Measurements from ENCODE around the gene ZNF821. TPM values are rescaled to one million over a fixed set of nuclear protein-coding genes. Genes with fewer than 3 reads are reported as not detected.
A peak's percentile ranks its signal among the peaks of the same experiment; 100 is the strongest.

Gene ZNF821
- total and polyA plus RNA-seq, 2 of the 8 experiments (the other 6 are each of a cell fraction or from before 2014, with no cell fraction given), result 9.5 to 14.1 TPM

GRCh38 chr16:71811261-71811803 is 72.7 kb downstream of the ZNF821 start:
- Histone ChIP-seq H3K18ac (ENCODE audit: extremely low read depth, low read length) (no peak overlapping the region), H4K91ac (replicated peaks; ENCODE audit: insufficient read length, low read length) (no peak overlapping the region), H2BK20ac (ENCODE audit: low read length) (no peak overlapping the region; the same call in 1 of the 2 replicates), H3K79me1 (ENCODE audit: low read depth, low read length) (no peaks in the 10 kb centered on the region), H3K27me3 (replicated peaks in 1 of 4; ENCODE audit: control insufficient read depth in 3 of 4, extremely low read depth in 1 of 4, insufficient read depth in 3 of 4, low read length in 3 of 4) (no peaks in the 10 kb centered on the region), H2BK15ac (ENCODE audit: low read length) (no peak overlapping the region), H3K79me2 (ENCODE audit: control insufficient read depth in 1 of 2, insufficient read depth in 2 of 2, low read length in 2 of 2) (peaks cover 7 to 22% of the 10 kb centered on the region in 2 experiments), H4K5ac (ENCODE audit: insufficient read length, low read depth, low read length) (no peak overlapping the region), H3K4me2 (ENCODE audit: insufficient read depth in 1 of 2, low read depth in 2 of 2, low read length in 2 of 2) (no peak overlapping the region), H4K8ac (ENCODE audit: extremely low read depth, insufficient read depth, low read length) (no peak overlapping the region), H3K56ac (replicated peaks; ENCODE audit: insufficient read length, low read depth, low read length) (no peak overlapping the region), H3K9me3 (ENCODE audit: insufficient read depth in 2 of 2, low read depth in 1 of 2, low read length in 1 of 2) (no peaks in the 10 kb centered on the region), H3K14ac (ENCODE audit: insufficient read length) (no peak overlapping the region), H3K36me3 (ENCODE audit: control insufficient read depth in 2 of 4, insufficient read depth in 4 of 4, low read length in 3 of 4) (peaks cover 0 to 7% (median 0%) of the 10 kb centered on the region in 4 experiments; a peak in 1 of 8 replicates), H3K4me1 (replicated peaks in 1 of 4; ENCODE audit: control insufficient read depth in 3 of 4, insufficient read depth in 4 of 4, low read length in 3 of 4) (peaks cover 0 to 3% (median 0%) of the 10 kb centered on the region in 4 experiments; a peak in 2 of 7 replicates), H2AK5ac (ENCODE audit: low read depth, low read length) (no peak overlapping the region), H3K23me2 (ENCODE audit: low read depth, low read length) (peaks cover 6% of the 10 kb centered on the region), H3K9ac (replicated peaks in 1 of 4; ENCODE audit: extremely low read depth in 1 of 4, low read depth in 3 of 4, low read length in 3 of 4) (no peak overlapping the region), H4K20me1 (replicated peaks in 1 of 2; ENCODE audit: control insufficient read depth in 1 of 2, insufficient read depth in 2 of 2, low read length in 2 of 2) (no peaks in the 10 kb centered on the region), H3K23ac (ENCODE audit: insufficient read length) (no peak overlapping the region), H3K4ac (replicated peaks; ENCODE audit: insufficient read length, low read depth, low read length) (no peak overlapping the region), H2BK120ac (replicated peaks; ENCODE audit: low read depth, low read length) (no peak overlapping the region), H2AFZ (ENCODE audit: low read length) (no peak overlapping the region), H3K27ac (ENCODE audit: low read depth, low read length) (no peak overlapping the region), H3K4me3 (ENCODE audit: extremely low read depth in 1 of 4, insufficient read depth in 2 of 4, low read depth in 3 of 4, low read length in 4 of 4) (no peak overlapping the region), H2BK5ac (ENCODE audit: low read depth, low read length) (no peak overlapping the region), H2BK12ac (ENCODE audit: low read depth, low read length) (peak overlapping the region; percentile 43; the same call in 1 of the 2 replicates)
- FAIRE-seq (no peak), DNase-seq (ENCODE audit: low read depth in 1 of 2, low spot score in 2 of 2) (no peak)
- ChIA-PET POLR2A (ENCODE audit: partially characterized antibody) (interaction anchor here (0.6 to 1.9 kb wide), 3 partner anchors 34 to 64 kb away, joined by 3 to 5 read pairs (median 4); partner anchors contain the start of gene ATXN1L), CTCF (ENCODE audit: partially characterized antibody) (interaction anchor here (1.2 kb wide), 1 partner anchor 71 kb away, joined by 3 read pairs; no protein-coding TSS in a partner anchor)
- no peak for TF ChIP-seq SIX5 (IDR thresholded peaks at IDR 0.05; ENCODE audit: low read depth, low read length)
- no peak for TF ChIP-seq POU5F1 (IDR thresholded peaks at IDR 0.05; ENCODE audit: low read depth, low read length)
- TF ChIP-seq CHD1 (IDR thresholded peaks at IDR 0.05; ENCODE audit: low read depth, low read length), result no peak
- TF ChIP-seq SP1 (IDR thresholded peaks at IDR 0.05; ENCODE audit: low read depth, low read length), result no peak
- 94% methylated on average over 5 of the region's 5 CpGs; no CpG with 5 or more reads in 1 of the 2 experiments for WGBS, 2 experiments (ENCODE audit: extremely low coverage in 1 of 2, insufficient coverage in 1 of 2, insufficient read length in 1 of 2, insufficient replicate concordance in 2 of 2, low coverage in 1 of 2, low lambda C conversion rate in 2 of 2, missing lambda C conversion rate in 1 of 2)
